Activated B cell treated with CpG ODN at 0.5 μM for 24 hours (primary cell): ENCODE measurements around the gene PLCB1. TPM values are rescaled to one million over a fixed set of nuclear protein-coding genes. Genes with fewer than 3 reads are reported as not detected.

Experiments
- ATAC-seq: fragments of 200-7000 bp; cut with Tn5 transposase; one replicate; pipeline ENCODE4 v1.10.0; 2021; ENCODE audit warnings: low read depth, mild to moderate bottlenecking, moderate library complexity
- CTCF ChIA-PET: fragments of 350-600 bp; sonication (Branson Sonifier 250); formaldehyde crosslinking; loops from one replicate; lab custom pipeline; 2021; ENCODE audit warnings: antibody characterized with exemption; lab: Charles Lee
- POLR2A ChIA-PET: fragments of 350-600 bp; sonication (Branson Sonifier 250); formaldehyde crosslinking; loops from one replicate; lab custom pipeline; 2021; ENCODE audit warnings: antibody characterized with exemption; lab: Charles Lee
- DNase-seq: peaks from one replicate; pipeline ENCODE4 v3.0.0; 2022
- H3K27ac Mint-ChIP-seq: one replicate; pipeline ENCODE4 v1.8.0; 2020; ENCODE audit warnings: mixed read lengths
- H3K27me3 Mint-ChIP-seq: one replicate; pipeline ENCODE4 v1.8.0; 2021; ENCODE audit warnings: mixed read lengths
- H3K36me3 Mint-ChIP-seq: one replicate; pipeline ENCODE4 v1.8.0; 2021; ENCODE audit warnings: low read depth, mixed read lengths
- H3K4me1 Mint-ChIP-seq: one replicate; pipeline ENCODE4 v1.8.0; 2021; ENCODE audit warnings: mixed read lengths
- H3K4me3 Mint-ChIP-seq: one replicate; pipeline ENCODE4 v1.8.0; 2020; ENCODE audit warnings: mild to moderate bottlenecking, mixed read lengths
- H3K9me3 Mint-ChIP-seq: one replicate; pipeline ENCODE4 v1.8.0; 2020; ENCODE audit warnings: mixed read lengths
- CTCF ChIP-seq: fragments of 200-600 bp; IDR thresholded peaks from one replicate; pipeline ENCODE4 v1.8.0; 2022; ENCODE audit warnings: antibody characterized with exemption, mild to moderate bottlenecking
- intact Hi-C: fragments of 100-400 bp; cut with micrococcal nuclease; formaldehyde crosslinking; loops from one replicate; pipeline ENCODE4 v1.15.1; 2024
- total RNA-seq: library from RNA; stranded (reverse); gene quantifications from 2 replicates; pipeline ENCODE4 v1.2.3, GENCODE V29; 2022

Gene PLCB1
- total RNA-seq, 1 donor from 2014 or later = 0.86 TPM

GRCh38 chr20:8331740-8332412 is 199.8 kb downstream of the PLCB1 start:
- POLR2A ChIA-PET = no interaction called here
- H3K27ac Mint-ChIP-seq = no peak overlapping the region
- H3K36me3 Mint-ChIP-seq = no peaks in the 10 kb centered on the region
- intact Hi-C loops = no loop called here
- no peak for TF ChIP-seq CTCF
- H3K9me3 Mint-ChIP-seq = no peaks in the 10 kb centered on the region
- DNase-seq (no peak), ATAC-seq (no peak)
- CTCF ChIA-PET = no interaction called here
- no peaks in the 10 kb centered on the region for H3K4me1 Mint-ChIP-seq
- H3K4me3 Mint-ChIP-seq = no peak overlapping the region
- no peaks in the 10 kb centered on the region for H3K27me3 Mint-ChIP-seq

- Mint-ChIP-seq H3K9me3 (no peaks in the 10 kb centered on the region), H3K36me3 (no peaks in the 10 kb centered on the region), H3K4me3 (no peak overlapping the region), H3K4me1 (no peaks in the 10 kb centered on the region), H3K27ac (no peak overlapping the region), H3K27me3 (no peaks in the 10 kb centered on the region)
- ChIA-PET POLR2A (no interaction called here), CTCF (interaction anchor here (1.1 kb wide), 1 partner anchor 388 kb away, joined by 3 read pairs; no protein-coding TSS in a partner anchor)
- TF ChIP-seq CTCF = no peak
- no peak for ATAC-seq
- DNase-seq = no peak
- intact Hi-C loops = no loop called here
These were observed 202.6 kb downstream of the PLCB1 start for GRCh38 chr20:8334641-8335040.

- Mint-ChIP-seq H3K9me3 (no peaks in the 10 kb centered on the region), H3K27me3 (no peaks in the 10 kb centered on the region), H3K4me1 (no peaks in the 10 kb centered on the region), H3K4me3 (no peak overlapping the region), H3K27ac (no peak overlapping the region), H3K36me3 (no peaks in the 10 kb centered on the region)
- DNase-seq (no peak), ATAC-seq (no peak)
- POLR2A ChIA-PET = no interaction called here
- CTCF ChIA-PET = no interaction called here
- TF ChIP-seq CTCF = no peak
- intact Hi-C loops = no loop called here
These were observed 203.0 kb downstream of the PLCB1 start for GRCh38 chr20:8335059-8335458.

- H3K4me1 Mint-ChIP-seq = no peaks in the 10 kb centered on the region
- ChIA-PET CTCF (no interaction called here), POLR2A (no interaction called here)
- no peak overlapping the region for H3K4me3 Mint-ChIP-seq
- no peak for DNase-seq
- no peaks in the 10 kb centered on the region for H3K36me3 Mint-ChIP-seq
- no peaks in the 10 kb centered on the region for H3K27me3 Mint-ChIP-seq
- ATAC-seq = no peak
- no peak for TF ChIP-seq CTCF
- intact Hi-C loops = no loop called here
- no peaks in the 10 kb centered on the region for H3K9me3 Mint-ChIP-seq
- no peak overlapping the region for H3K27ac Mint-ChIP-seq
These were observed 203.6 kb downstream of the PLCB1 start for GRCh38 chr20:8335495-8336195.

- no peak overlapping the region for H3K4me3 Mint-ChIP-seq
- intact Hi-C loops = no loop called here
- no peaks in the 10 kb centered on the region for H3K9me3 Mint-ChIP-seq
- POLR2A ChIA-PET = interaction anchor here (0.7 kb wide), 1 partner anchor 1474 kb away, joined by 3 read pairs; no protein-coding TSS in a partner anchor
- no peaks in the 10 kb centered on the region for H3K36me3 Mint-ChIP-seq
- TF ChIP-seq CTCF = no peak
- peaks cover under 1% of the 10 kb centered on the region for H3K27me3 Mint-ChIP-seq
- no peak for DNase-seq
- CTCF ChIA-PET = no interaction called here
- ATAC-seq = no peak
- no peak overlapping the region for H3K27ac Mint-ChIP-seq
- H3K4me1 Mint-ChIP-seq = no peaks in the 10 kb centered on the region
These were observed 207.3 kb downstream of the PLCB1 start for GRCh38 chr20:8339349-8339748.
